H1 (cell line): Measurements from ENCODE around the gene RNF187. TPM values are rescaled to one million over a fixed set of nuclear protein-coding genes. Genes with fewer than 3 reads are reported as not detected.

Experiments
- CTCF ChIA-PET: fragments of 300-600 bp; sonication (Branson Sonifier 250); formaldehyde crosslinking; loops from one replicate; lab custom pipeline; 2021; ENCODE audit not compliant: partially characterized antibody; lab: Charles Lee
- POLR2A ChIA-PET: fragments of 300-600 bp; sonication (Branson Sonifier 250); formaldehyde crosslinking; loops from one replicate; lab custom pipeline; 2021; ENCODE audit warnings: inconsistent platforms; ENCODE audit not compliant: partially characterized antibody; lab: Charles Lee
- DNase-seq, 2 experiments: peaks; one replicate each; pipeline versions ENCODE4 v3.0.0 to v3.0.0-alpha.2; 2010 to 2022; ENCODE audit warnings: low spot score in 2 of 2, low read depth in 1 of 2, mixed read lengths in 1 of 2
- FAIRE-seq: peaks from 2 replicates; lab custom pipeline; 2011; peaks lifted over from hg19 to GRCh38; lab: Jason Lieb, UNC
- H2AFZ ChIP-seq: 2 replicates; pipeline ENCODE4 v1.8.1; 2012; ENCODE audit warnings: low read length, inconsistent platforms
- H2AK5ac ChIP-seq: 2 replicates; pipeline ENCODE4 v1.6.1; 2013; ENCODE audit warnings: low read depth, low read length
- H2BK120ac ChIP-seq: replicated peaks from 2 replicates; pipeline ENCODE3; 2013; ENCODE audit warnings: low read depth, low read length, inconsistent platforms
- H2BK12ac ChIP-seq: 2 replicates; pipeline ENCODE4 v1.6.1; 2013; ENCODE audit warnings: low read depth, low read length
- H2BK15ac ChIP-seq: 2 replicates; pipeline ENCODE4 v1.6.1; 2013; ENCODE audit warnings: low read length
- H2BK20ac ChIP-seq: 2 replicates; pipeline ENCODE4 v1.6.1; 2013; ENCODE audit warnings: low read length
- H2BK5ac ChIP-seq: 2 replicates; pipeline ENCODE4 v1.6.1; 2013; ENCODE audit warnings: low read depth, low read length
- H3K14ac ChIP-seq: 2 replicates; pipeline ENCODE4 v1.6.1; 2013; ENCODE audit warnings: inconsistent platforms; ENCODE audit not compliant: insufficient read length
- H3K18ac ChIP-seq: 2 replicates; pipeline ENCODE4 v1.6.1; 2013; ENCODE audit warnings: low read length; ENCODE audit errors: extremely low read depth
- H3K23ac ChIP-seq: 2 replicates; pipeline ENCODE4 v1.6.1; 2013; ENCODE audit warnings: inconsistent platforms; ENCODE audit not compliant: insufficient read length
- H3K23me2 ChIP-seq: 2 replicates; pipeline ENCODE4 v1.6.1; 2013; ENCODE audit warnings: low read depth, low read length
- H3K27ac ChIP-seq: 2 replicates; pipeline ENCODE4 v1.6.1; 2011; ENCODE audit warnings: low read depth, low read length, inconsistent platforms
- H3K27me3 ChIP-seq, 4 experiments: replicated peaks in 1 of 4; 1 replicate in 1 of 4; 2 replicates in 3 of 4; pipeline versions ENCODE4 v1.6.1 to v1.8.1; 2011 to 2013; ENCODE audit warnings: low read length in 3 of 4, mild to moderate bottlenecking in 3 of 4, inconsistent platforms in 2 of 4, mixed read lengths in 2 of 4, moderate library complexity in 1 of 4; ENCODE audit not compliant: control insufficient read depth in 3 of 4, insufficient read depth in 3 of 4; ENCODE audit errors: extremely low read depth in 1 of 4
- H3K36me3 ChIP-seq, 4 experiments: 2 replicates each; pipeline versions ENCODE4 v1.6.1 to v1.8.1; 2011 to 2013; ENCODE audit warnings: mild to moderate bottlenecking in 4 of 4, low read length in 3 of 4, moderate library complexity in 2 of 4, control low read depth in 1 of 4, inconsistent platforms in 1 of 4; ENCODE audit not compliant: insufficient read depth in 4 of 4, control insufficient read depth in 2 of 4
- H3K4ac ChIP-seq: replicated peaks from 2 replicates; pipeline ENCODE3; 2013; ENCODE audit warnings: low read length, low read depth, mixed read lengths, inconsistent platforms; ENCODE audit not compliant: insufficient read length
- H3K4me1 ChIP-seq, 4 experiments: replicated peaks in 1 of 4; 1 replicate in 1 of 4; 2 replicates in 3 of 4; pipeline versions ENCODE4 v1.6.1 to v1.8.1; 2011 to 2013; ENCODE audit warnings: low read length in 3 of 4, inconsistent platforms in 2 of 4, mixed read lengths in 1 of 4; ENCODE audit not compliant: insufficient read depth in 4 of 4, control insufficient read depth in 3 of 4
- H3K4me2 ChIP-seq, 2 experiments: 2 replicates each; pipeline versions ENCODE4 v1.6.1 to v1.8.1; 2011 to 2013; ENCODE audit warnings: low read depth in 2 of 2, low read length in 2 of 2, control low read depth in 1 of 2, inconsistent platforms in 1 of 2, mild to moderate bottlenecking in 1 of 2; ENCODE audit not compliant: insufficient read depth in 1 of 2
- H3K4me3 ChIP-seq, 4 experiments: fragments of 200-600, 300-600 bp in 1 of 4; sonication (generic), shearing (Covaris generic), sonication (Bioruptor Twin) in 1 of 4; 2 replicates each; pipeline versions ENCODE4 v1.5.1 to v1.8.1; 2011 to 2016; ENCODE audit warnings: low read length in 4 of 4, low read depth in 3 of 4, control low read depth in 2 of 4, inconsistent platforms in 2 of 4, mild to moderate bottlenecking in 2 of 4, mixed read lengths in 1 of 4, moderate library complexity in 1 of 4; ENCODE audit not compliant: insufficient read depth in 2 of 4; ENCODE audit errors: extremely low read depth in 1 of 4
- H3K56ac ChIP-seq: replicated peaks from 2 replicates; pipeline ENCODE3; 2013; ENCODE audit warnings: low read depth, mild to moderate bottlenecking, mixed read lengths, low read length, inconsistent platforms; ENCODE audit not compliant: insufficient read length
- H3K79me1 ChIP-seq: 2 replicates; pipeline ENCODE4 v1.6.1; 2013; ENCODE audit warnings: low read depth, low read length, control low read depth
- H3K79me2 ChIP-seq, 2 experiments: 2 replicates each; pipeline versions ENCODE4 v1.6.1 to v1.8.1; 2012 to 2013; ENCODE audit warnings: low read length in 2 of 2, mild to moderate bottlenecking in 2 of 2, inconsistent platforms in 1 of 2; ENCODE audit not compliant: insufficient read depth in 2 of 2, control insufficient read depth in 1 of 2
- H3K9ac ChIP-seq, 4 experiments: replicated peaks in 1 of 4; 1 replicate in 1 of 4; 2 replicates in 3 of 4; pipeline versions ENCODE4 v1.6.1 to v1.8.1; 2011 to 2013; ENCODE audit warnings: low read depth in 3 of 4, low read length in 3 of 4, control low read depth in 2 of 4, mild to moderate bottlenecking in 2 of 4, moderate library complexity in 2 of 4, inconsistent platforms in 1 of 4; ENCODE audit errors: extremely low read depth in 1 of 4
- H3K9me3 ChIP-seq, 2 experiments: 2 replicates each; pipeline versions ENCODE4 v1.6.1 to v1.8.1; 2012 to 2013; ENCODE audit warnings: mild to moderate bottlenecking in 2 of 2, moderate library complexity in 2 of 2, control low read depth in 1 of 2, inconsistent platforms in 1 of 2, low read depth in 1 of 2, low read length in 1 of 2, mixed read lengths in 1 of 2; ENCODE audit not compliant: insufficient read depth in 2 of 2
- H4K20me1 ChIP-seq, 2 experiments: replicated peaks in 1 of 2; 2 replicates each; pipeline versions ENCODE3 to v1.8.1; 2011 to 2013; ENCODE audit warnings: inconsistent platforms in 2 of 2, low read length in 2 of 2, mild to moderate bottlenecking in 1 of 2; ENCODE audit not compliant: insufficient read depth in 2 of 2, control insufficient read depth in 1 of 2
- H4K5ac ChIP-seq: 2 replicates; pipeline ENCODE4 v1.6.1; 2013; ENCODE audit warnings: low read length, low read depth, mixed read lengths, inconsistent platforms; ENCODE audit not compliant: insufficient read length
- H4K8ac ChIP-seq: 2 replicates; pipeline ENCODE4 v1.8.0; 2013; ENCODE audit warnings: mild to moderate bottlenecking, moderate library complexity, low read length, inconsistent platforms; ENCODE audit not compliant: insufficient read depth; ENCODE audit errors: extremely low read depth
- H4K91ac ChIP-seq: replicated peaks from 2 replicates; pipeline ENCODE3; 2013; ENCODE audit warnings: low read length, mixed read lengths, inconsistent platforms; ENCODE audit not compliant: insufficient read length
- ASH2L ChIP-seq: fragments of 200-600, 300-600 bp; sonication (generic); IDR thresholded peaks from one replicate; pipeline ENCODE4 v1.7.1; 2017; ENCODE audit warnings: low read length
- BCL11A ChIP-seq, 2 experiments: IDR thresholded peaks; one replicate each; pipeline ENCODE4 v1.6.1; 2011; ENCODE audit warnings: low read depth in 2 of 2, low read length in 2 of 2, mild to moderate bottlenecking in 2 of 2
- CEBPB ChIP-seq: IDR thresholded peaks from 2 replicates; pipeline ENCODE4 v1.6.1; 2012; ENCODE audit warnings: low read depth, low read length
- GABPA ChIP-seq: IDR thresholded peaks from 2 replicates; pipeline ENCODE4 v1.6.1; 2011; ENCODE audit warnings: mild to moderate bottlenecking, low read length, moderate library complexity, borderline replicate concordance; ENCODE audit not compliant: insufficient read depth
- HDAC6 ChIP-seq: IDR thresholded peaks from one replicate; pipeline ENCODE4 v1.7.1; 2012; ENCODE audit warnings: low read depth, mild to moderate bottlenecking, inconsistent platforms, low read length, moderate library complexity
- NANOG ChIP-seq: IDR thresholded peaks from 2 replicates; pipeline ENCODE4 v1.6.1; 2011; ENCODE audit warnings: low read length, low read depth, mild to moderate bottlenecking, inconsistent platforms; ENCODE audit not compliant: insufficient read depth, poor library complexity, severe bottlenecking
- NRF1 ChIP-seq: IDR thresholded peaks from 2 replicates; pipeline ENCODE4 v1.6.1; 2011; ENCODE audit warnings: mild to moderate bottlenecking, low read depth, low read length, improper control_type of control experiment
- POLR2AphosphoS5 ChIP-seq: IDR thresholded peaks from 2 replicates; pipeline ENCODE4 v1.6.1; 2011; ENCODE audit warnings: low read depth, low read length
- RBBP5 ChIP-seq: IDR thresholded peaks from 2 replicates; pipeline ENCODE4 v1.7.1; 2012; ENCODE audit warnings: low read depth, mild to moderate bottlenecking, inconsistent platforms, low read length, moderate library complexity, borderline replicate concordance
- SP1 ChIP-seq: IDR thresholded peaks from 2 replicates; pipeline ENCODE4 v1.6.1; 2011; ENCODE audit warnings: low read depth, low read length
- WGBS, 2 experiments: shearing (Covaris generic) in 1 of 2; methylation state at CpG; one replicate each; pipeline versions ENCODE4 v1.1.6 to v1.1.7; 2013 to 2015; ENCODE audit warnings: low lambda C conversion rate in 2 of 2, mixed read lengths in 2 of 2, inconsistent platforms in 1 of 2, low coverage in 1 of 2, missing lambda C conversion rate in 1 of 2; ENCODE audit not compliant: insufficient replicate concordance in 2 of 2, insufficient coverage in 1 of 2, insufficient read length in 1 of 2; ENCODE audit errors: extremely low coverage in 1 of 2, missing lambda C conversion rate in 1 of 2; 5-methylcytosine and 5-hydroxymethylcytosine counted together
- polyA plus RNA-seq, 7 experiments: library from polyadenylated mRNA; depleted of rRNA in 3 of 7; stranded (reverse) in 5 of 7; unstranded in 2 of 7; fragments of >200 nt in 5 of 7; fragments of 200-250 nt in 2 of 7; gene quantifications; 1 replicate in 5 of 7; 2 replicates in 1 of 7; 4 replicates in 1 of 7; pipeline versions ENCODE4 v1.2.1 to v1.2.3, GENCODE V29; 2011 to 2013; ENCODE audit warnings: missing spikeins in 2 of 7, mixed read lengths in 2 of 7
- total RNA-seq: library from RNA; stranded (reverse); fragmentation: NEBNext Ultra II Directional; extraction: Animal tissue kit (Norgen Biotek cat#: 25700); gene quantifications from 2 replicates; pipeline ENCODE4 v1.2.1, GENCODE V29; 2021
- TF ChIP-seq, protein P1 (sequence below): IDR thresholded peaks from 2 replicates; pipeline ENCODE4 v1.6.1; 2012; ENCODE audit warnings: low read length, inconsistent platforms
- TF ChIP-seq, protein P2 (sequence below): IDR thresholded peaks from 2 replicates; pipeline ENCODE4 v1.6.1; 2011; ENCODE audit warnings: low read length, improper control_type of control experiment

The RNF187 gene
- total and polyA plus RNA-seq, 2 of the 8 experiments (the other 6 are each of a cell fraction or from before 2014, with no cell fraction given), result 47.0 to 113 TPM

DNA sequence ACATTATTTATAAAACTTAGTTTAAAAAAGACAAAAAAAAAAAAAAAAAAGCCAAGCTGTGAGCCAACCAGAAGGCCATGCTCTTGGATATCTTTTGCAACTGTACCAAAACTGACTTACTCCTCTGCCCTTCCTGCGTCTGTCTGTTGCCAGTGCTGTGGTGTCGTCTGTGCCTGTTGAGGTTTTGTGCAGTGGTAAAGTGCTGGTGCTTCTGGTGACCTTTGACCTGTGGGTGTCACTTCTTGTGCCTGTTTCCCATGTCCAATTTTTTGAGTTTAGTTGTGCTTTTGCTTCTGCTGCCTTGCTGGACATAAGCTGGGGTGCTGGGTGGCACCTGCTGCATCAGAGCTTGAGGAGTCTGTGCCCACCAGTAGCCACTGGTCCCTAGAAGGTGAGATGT lies 41.4 kb downstream of the RNF187 start:
- Histone ChIP-seq H3K9ac (no peak overlapping the region), H4K8ac (peak overlapping the region; percentile 21; the same call in 1 of the 2 replicates), H2BK5ac (no peak overlapping the region), H2BK120ac (no peak overlapping the region), H4K91ac (no peak overlapping the region), H2AK5ac (no peak overlapping the region), H3K4ac (no peak overlapping the region), H2BK20ac (no peak overlapping the region), H3K18ac (no peak overlapping the region), H2BK15ac (no peak overlapping the region), H3K23me2 (no peaks in the 10 kb centered on the region), H3K14ac (no peak overlapping the region), H3K23ac (no peak overlapping the region), H3K79me2 (no peaks in the 10 kb centered on the region), H3K4me2 (no peak overlapping the region), H3K36me3 (no peaks in the 10 kb centered on the region), H2BK12ac (no peak overlapping the region), H3K4me1 (no peaks in the 10 kb centered on the region), H3K79me1 (no peaks in the 10 kb centered on the region), H3K56ac (no peak overlapping the region), H4K5ac (no peak overlapping the region), H3K9me3 (peaks cover 7 to 30% of the 10 kb centered on the region in 2 experiments; a peak in 3 of 4 replicates), H3K27me3 (peaks cover 12 to 34% (median 20%) of the 10 kb centered on the region in 4 experiments), H3K27ac (no peak overlapping the region), H3K4me3 (no peak overlapping the region), H2AFZ (no peak overlapping the region), H4K20me1 (no peaks in the 10 kb centered on the region)
- no peak for DNase-seq
- CTCF ChIA-PET, result interaction anchor here (1.7 kb wide), 1 partner anchor 28 kb away, joined by 6 read pairs; no protein-coding TSS in a partner anchor
- FAIRE-seq, result no peak
- 77% methylated on average over 2 of the region's 2 CpGs; no CpG with 5 or more reads in 1 of the 2 experiments for WGBS, 2 experiments
- POLR2A ChIA-PET, result no interaction called here
- TF ChIP-seq CEBPB (no peak), POLR2AphosphoS5 (no peak), NRF1 (no peak), NANOG (no peak), SP1 (no peak), HDAC6 (no peak), ASH2L (no peak), BCL11A (IDR thresholded peaks at IDR 0.05; ENCODE audit: low read depth in 2 of 2, low read length in 2 of 2) (no peak), RBBP5 (no peak), GABPA (no peak)
- TF ChIP-seq, protein P1, sequence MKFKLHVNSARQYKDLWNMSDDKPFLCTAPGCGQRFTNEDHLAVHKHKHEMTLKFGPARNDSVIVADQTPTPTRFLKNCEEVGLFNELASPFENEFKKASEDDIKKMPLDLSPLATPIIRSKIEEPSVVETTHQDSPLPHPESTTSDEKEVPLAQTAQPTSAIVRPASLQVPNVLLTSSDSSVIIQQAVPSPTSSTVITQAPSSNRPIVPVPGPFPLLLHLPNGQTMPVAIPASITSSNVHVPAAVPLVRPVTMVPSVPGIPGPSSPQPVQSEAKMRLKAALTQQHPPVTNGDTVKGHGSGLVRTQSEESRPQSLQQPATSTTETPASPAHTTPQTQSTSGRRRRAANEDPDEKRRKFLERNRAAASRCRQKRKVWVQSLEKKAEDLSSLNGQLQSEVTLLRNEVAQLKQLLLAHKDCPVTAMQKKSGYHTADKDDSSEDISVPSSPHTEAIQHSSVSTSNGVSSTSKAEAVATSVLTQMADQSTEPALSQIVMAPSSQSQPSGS, result no peak
- TF ChIP-seq, protein P2, sequence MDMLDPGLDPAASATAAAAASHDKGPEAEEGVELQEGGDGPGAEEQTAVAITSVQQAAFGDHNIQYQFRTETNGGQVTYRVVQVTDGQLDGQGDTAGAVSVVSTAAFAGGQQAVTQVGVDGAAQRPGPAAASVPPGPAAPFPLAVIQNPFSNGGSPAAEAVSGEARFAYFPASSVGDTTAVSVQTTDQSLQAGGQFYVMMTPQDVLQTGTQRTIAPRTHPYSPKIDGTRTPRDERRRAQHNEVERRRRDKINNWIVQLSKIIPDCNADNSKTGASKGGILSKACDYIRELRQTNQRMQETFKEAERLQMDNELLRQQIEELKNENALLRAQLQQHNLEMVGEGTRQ, result no peak
